HG02759 (cell line): ENCODE measurements around the gene VPS51.
A peak's percentile ranks its signal among the peaks of the same experiment; 100 is the strongest.

Source experiments
- ATAC-seq: cut with Tn5 transposase; IDR thresholded peaks from one replicate; pipeline ENCODE4 v1.9.1; 2021; ENCODE audit warnings: mild to moderate bottlenecking, moderate library complexity; ENCODE audit not compliant: unreplicated experiment

Gene VPS51

GRCh38 chr11:65095974-65096806 is at the start of gene VPS51:
Gene VPS51, plus strand, starts transcription at chr11:65096214. Its CDS starts 37 bp downstream, at chr11:65096251.
- peak; percentile 85 for ATAC-seq

DNA sequence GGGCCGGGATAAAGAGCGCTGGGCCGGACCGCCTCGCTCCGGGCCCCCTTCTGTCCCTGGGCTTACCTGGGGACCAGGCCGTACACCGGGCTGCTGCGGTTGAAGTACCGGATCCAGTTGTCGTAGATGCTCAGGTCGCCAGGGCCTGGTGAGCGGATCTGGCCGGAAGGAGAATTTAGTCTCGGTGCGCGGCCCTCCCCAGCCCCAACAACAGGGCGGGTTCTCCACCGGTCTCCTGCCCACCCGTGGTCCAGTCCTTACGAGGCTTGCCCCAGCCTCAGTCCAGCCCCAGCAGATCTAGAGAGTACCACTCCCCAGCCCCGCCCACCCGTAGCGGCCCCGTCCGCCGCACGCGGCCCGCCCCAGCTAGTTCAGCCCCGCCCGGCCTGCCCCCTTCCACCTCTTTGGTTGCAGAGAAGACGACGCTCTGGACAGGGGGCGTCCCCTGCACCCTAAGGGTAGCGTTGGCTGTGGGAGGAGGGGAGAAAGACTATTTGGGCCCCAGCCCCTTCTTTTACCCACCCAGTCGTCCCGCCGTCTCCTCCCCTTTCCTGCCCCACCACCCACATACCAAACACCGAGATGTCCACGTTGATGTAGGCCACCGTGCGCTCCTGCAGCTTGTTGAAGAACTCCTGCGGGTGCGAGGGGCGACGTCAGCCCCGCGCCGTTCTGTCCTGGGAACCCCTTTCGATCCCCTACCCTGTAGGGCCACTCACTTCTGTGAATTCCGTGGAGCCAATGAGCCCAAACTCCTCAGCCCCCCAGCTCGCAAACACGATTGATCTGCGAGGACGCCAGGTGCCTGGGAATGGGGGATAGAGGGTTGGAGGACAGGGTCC is 48.2 kb upstream of the VPS51 start:
- ATAC-seq = no peak

- ATAC-seq = no peak
Measured at GRCh38 chr11:65051398-65051858, 44.6 kb upstream of the VPS51 start.

GRCh38 chr11:65053827-65054508 is 42.0 kb upstream of the VPS51 start:
- no peak for ATAC-seq

GRCh38 chr11:65055538-65055937 is 40.5 kb upstream of the VPS51 start:
- ATAC-seq = no peak

DNA sequence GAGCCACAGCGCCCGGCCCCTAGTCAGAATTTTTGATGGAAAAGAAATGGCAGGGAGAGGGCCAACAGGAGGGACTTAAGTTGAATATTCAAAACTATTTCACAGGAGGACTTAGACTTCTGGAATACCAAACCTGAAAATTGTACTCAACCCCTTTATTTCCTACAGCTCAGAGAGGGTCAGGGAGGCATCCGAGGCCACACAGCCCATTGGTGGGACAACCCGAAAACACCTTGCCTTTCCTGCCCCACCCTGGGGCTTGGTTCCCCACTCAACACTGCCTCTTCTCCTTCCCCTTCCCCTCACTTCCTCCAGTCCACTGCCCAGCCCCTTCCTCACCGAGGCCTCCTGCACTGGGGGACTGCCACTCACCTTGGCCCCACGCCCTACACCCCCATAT is 39.0 kb upstream of the VPS51 start:
- no peak for ATAC-seq

GRCh38 chr11:65057526-65057925 is 38.5 kb upstream of the VPS51 start:
- ATAC-seq = no peak

- ATAC-seq = no peak
Measured at GRCh38 chr11:65058012-65058411, 38.0 kb upstream of the VPS51 start.

- ATAC-seq = no peak
Measured at GRCh38 chr11:65058419-65059054, 37.5 kb upstream of the VPS51 start, which contains the start of gene NAALADL1. Gene NAALADL1, minus strand, starts transcription at chr11:65058553. Its CDS starts 32 bp downstream, at chr11:65058521.

GRCh38 chr11:65059523-65059922 is 36.5 kb upstream of the VPS51 start:
- no peak for ATAC-seq

- no peak for ATAC-seq
Measured at GRCh38 chr11:65059959-65060824, 35.8 kb upstream of the VPS51 start.

DNA sequence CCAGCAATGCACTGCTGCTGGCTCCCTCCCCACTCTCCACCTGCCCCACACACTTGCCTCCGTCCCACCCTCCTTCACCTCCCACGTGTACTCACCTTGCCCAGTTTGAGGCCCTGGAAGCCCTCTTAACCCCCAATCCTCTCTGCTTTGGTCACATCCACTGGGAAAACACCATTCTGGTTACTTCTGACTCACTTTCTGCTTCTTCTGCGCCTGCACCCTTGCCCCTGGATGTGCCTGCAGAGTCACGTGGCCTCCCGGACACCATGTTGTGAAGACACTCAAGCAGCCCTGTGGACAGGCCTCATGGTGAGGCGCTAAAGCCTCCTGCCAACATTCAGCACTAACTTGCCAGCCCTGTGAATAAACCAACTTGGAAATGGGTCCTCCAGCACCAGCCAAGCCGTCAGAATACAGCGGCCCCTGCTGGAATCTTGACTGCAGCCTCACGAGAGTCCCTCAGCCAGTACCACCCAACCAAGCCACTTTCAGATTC is 35.1 kb upstream of the VPS51 start:
- no peak for ATAC-seq

DNA sequence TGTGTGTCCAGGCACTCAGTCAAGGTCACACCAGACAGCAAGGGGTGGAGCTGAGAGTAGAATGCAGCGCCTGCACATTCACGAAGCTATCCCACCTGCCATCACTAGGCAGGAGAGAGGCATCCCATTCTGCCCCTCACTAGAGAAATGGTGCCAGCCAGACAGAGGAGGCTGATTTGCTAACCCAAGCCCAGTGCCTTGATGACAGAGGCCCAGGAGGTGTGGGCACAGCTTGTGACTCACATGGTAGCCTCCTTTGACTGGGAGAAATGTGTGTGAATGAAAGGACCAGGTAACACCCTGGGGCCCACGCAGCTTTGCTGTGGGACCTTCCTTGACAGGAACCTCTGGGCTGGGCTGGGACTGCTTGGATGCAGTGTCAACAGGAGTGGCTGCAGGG is 32.5 kb upstream of the VPS51 start:
- no peak for ATAC-seq

- no peak for ATAC-seq
Measured at GRCh38 chr11:65064847-65065240, 31.2 kb upstream of the VPS51 start.

DNA sequence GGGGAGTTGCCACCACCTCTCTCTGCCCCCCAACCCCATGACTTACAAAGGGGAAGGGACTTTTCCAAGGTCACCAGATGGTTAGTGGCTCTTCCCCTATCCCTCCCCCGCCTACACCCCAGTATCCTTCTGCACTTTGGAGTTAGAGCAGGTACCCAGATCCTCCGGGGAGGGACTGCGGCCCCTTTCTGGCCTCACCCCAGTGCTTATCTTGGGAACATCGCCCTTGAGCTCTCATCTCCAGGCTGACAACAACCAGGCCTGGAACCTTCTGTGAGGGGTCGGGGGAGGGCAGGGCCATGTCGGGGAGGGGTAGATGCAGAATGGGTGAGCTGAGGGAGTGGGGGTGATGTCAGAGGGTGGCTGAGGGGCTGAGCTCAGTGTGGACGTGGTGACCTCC is 30.2 kb upstream of the VPS51 start:
- ATAC-seq = no peak

DNA sequence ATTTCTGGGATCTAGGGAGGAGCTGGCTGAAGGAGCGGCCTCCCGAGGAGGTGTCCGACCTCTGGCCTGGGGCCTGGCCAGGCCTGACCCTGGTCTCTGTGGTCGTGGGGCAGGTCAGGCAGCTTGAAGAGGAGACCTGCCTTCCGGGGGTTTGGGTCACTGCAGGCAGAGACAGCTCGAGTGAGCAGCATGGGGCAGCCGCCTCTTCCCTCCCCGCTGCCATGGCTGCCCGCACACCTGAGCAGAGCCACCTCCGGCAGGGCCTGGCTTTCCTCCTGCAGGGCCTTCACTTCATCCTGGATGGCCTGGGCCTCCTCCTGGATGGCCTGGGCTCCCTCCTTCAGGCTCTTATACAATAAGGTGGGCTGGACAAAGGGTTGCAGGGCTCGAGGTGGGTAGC is 29.7 kb upstream of the VPS51 start:
- no peak for ATAC-seq

GRCh38 chr11:65066805-65067291 is 29.2 kb upstream of the VPS51 start:
- ATAC-seq = no peak

DNA sequence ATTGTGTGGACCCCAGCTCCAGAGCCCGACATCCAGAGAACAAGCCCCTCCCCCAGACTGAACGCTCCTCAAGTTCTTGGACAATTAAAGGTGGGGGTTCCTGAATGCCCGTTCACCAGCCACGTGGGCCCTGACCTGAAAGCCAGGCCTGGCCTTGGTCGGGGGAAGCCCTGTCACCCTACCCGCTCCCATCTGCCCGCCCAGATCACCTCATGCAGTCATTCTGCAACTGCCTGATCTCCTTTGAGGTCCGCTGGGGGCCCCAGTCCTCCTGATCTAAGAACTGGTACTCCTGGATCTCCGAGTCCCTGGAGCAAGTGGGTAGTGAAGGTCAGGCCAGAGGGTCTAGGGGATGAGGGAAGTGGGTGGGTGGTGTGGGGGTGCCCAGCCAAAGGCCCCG is 28.6 kb upstream of the VPS51 start:
- no peak for ATAC-seq

GRCh38 chr11:65069217-65069616 is 26.8 kb upstream of the VPS51 start:
- ATAC-seq = no peak
